ENCODE data around the gene CD164L2.
A peak's percentile ranks its signal among the peaks of the same experiment; 100 is the strongest.
"Not testable (repeated sequence)": the region's sequence is repeated elsewhere in the genome, so short reads cannot be mapped to it uniquely, and the experiment has no call there.

The CD164L2 gene

DNA sequence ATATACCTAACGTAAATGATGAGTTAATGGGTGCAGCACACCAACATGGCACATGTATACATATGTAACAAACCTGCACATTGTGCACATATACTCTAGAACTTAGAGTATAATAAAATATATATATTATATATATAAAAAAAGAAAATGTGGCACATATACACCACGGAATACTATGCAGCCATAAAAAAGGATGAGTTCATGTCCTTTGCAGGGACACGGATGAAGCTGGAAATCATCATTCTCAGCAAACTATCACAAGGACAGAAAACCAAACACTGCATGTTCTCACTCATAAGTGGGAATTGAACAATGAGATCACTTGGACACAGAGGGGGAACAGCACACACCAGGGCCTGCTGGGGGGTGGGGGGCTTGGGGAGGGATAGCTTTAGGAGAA lies 1.7 kb upstream of the CD164L2 start:
- H3K36me3 Mint-ChIP-seq; ATAC-seq (replicated peaks): not testable (repeated sequence)

GRCh38 chr1:27383661-27384060 lies 528 bp upstream of the CD164L2 start:
- peaks cover 3 to 8% of the 10 kb centered on the region in 2 donors for H3K27me3 Mint-ChIP-seq
- no peaks in the 10 kb centered on the region for H3K9me3 Mint-ChIP-seq
- peaks cover 18% of the 10 kb centered on the region in 2 donors for H3K4me1 Mint-ChIP-seq
- H3K4me3 Mint-ChIP-seq, result no peak overlapping the region
- no peak for ATAC-seq (replicated peaks)
- no peak overlapping the region for H3K27ac Mint-ChIP-seq
- DNase-seq, result no peak
- H3K36me3 Mint-ChIP-seq, result no peaks in the 10 kb centered on the region

More for the DNA sequence above, 1.7 kb upstream of the CD164L2 start:
- not testable (repeated sequence) for H3K4me3 Mint-ChIP-seq, H3K27ac Mint-ChIP-seq, DNase-seq, H3K27me3 Mint-ChIP-seq, H3K9me3 Mint-ChIP-seq
- peaks cover 19 to 20% of the 10 kb centered on the region in 2 donors for H3K4me1 Mint-ChIP-seq

DNA sequence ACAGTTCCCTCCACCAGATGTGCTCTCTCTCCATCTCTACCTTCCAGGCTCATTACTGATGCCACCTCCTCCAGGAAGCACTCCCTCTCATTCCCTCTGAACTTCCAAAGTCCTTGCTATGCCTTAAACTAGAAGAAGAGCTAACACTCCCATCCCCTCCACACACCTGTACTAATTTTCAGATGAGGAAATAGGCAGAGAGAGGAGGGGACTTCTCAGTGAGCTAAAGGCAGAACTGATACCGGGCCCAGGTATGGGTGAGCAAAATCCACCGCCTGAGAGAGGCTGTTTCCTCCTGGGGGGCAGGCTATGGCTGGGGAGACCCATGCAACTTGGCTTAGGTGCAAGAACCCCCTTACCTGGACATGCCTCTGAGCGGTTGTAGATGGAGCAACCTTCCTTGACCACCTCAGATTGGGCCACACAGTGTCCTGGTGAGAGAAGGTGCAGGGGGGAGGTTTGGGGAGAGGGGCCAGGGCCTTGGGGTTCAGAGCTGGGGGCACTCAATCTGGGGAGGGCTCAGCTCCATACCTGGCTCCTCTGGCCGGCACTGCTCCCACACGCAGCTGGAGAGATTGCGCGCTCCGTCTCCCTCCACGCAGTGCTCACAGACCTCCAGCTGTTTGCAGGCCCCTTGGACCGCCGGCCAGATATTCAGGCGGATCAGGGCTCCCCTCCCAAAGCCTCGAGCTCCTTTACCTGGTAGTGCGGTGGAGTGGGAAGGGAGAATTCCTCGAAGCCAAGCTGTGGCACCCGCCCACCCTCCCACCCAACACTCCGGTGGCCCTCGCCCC lies 967 bp downstream of the CD164L2 start:
- no peak for DNase-seq
- H3K4me1 Mint-ChIP-seq, result peaks cover 14 to 15% of the 10 kb centered on the region in 2 donors
- H3K4me3 Mint-ChIP-seq, result no peak overlapping the region
- ATAC-seq (replicated peaks), result peak; percentile 73 to 82
- H3K9me3 Mint-ChIP-seq, result no peaks in the 10 kb centered on the region
- H3K27me3 Mint-ChIP-seq, result peaks cover 0 to 8% of the 10 kb centered on the region in 2 donors
- no peaks in the 10 kb centered on the region for H3K36me3 Mint-ChIP-seq
- H3K27ac Mint-ChIP-seq, result peak overlapping the region; percentile 84

DNA sequence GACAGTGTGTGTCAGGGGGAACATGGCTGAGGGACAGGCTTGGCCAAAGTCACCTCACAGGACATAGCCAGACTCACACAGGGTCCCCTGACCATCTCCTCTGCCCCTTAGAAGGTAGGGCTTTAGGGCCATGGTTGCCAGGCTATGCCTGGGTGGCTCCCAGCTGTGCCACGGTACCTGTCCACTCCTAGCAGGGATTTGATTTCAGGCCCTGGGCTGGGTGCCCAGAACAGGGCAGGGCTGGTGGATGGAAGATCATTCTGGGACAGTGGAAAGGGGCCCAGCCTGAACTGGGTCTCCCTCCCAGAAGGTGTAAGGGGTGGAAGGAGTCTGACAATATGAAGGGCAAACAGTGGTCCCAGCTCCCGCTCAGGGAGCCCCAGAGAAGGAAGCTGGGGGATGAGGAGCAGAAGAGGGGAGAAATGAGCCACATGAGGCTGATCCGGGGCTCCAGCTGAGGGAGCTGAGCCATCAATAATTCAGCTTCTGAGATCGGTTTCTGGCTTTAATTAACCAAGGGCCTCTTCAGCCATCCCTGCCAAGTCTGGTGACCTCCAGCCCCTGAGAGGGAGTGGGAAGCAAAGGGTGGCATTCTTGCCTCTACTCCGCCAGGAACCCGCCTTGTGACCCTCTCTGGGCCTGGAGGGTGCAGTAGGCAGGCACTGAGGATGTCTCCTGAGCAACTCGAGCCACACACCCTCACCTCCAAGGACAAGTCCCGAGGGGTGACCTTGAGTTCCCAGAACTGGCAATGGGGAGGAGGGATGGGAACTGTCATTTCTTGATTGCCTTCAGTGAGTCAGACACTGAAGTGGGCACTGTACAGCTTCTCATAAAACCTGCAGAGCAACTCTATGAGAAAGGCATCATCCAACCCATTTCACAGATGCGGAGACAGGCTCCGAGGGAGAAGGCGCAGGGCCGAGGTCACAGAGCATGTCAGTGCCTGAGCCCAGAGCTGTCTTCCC lies 2.1 kb downstream of the CD164L2 start:
- Mint-ChIP-seq H3K4me1 (peaks cover 14 to 15% of the 10 kb centered on the region in 2 donors), H3K27ac (no peak overlapping the region), H3K4me3 (no peak overlapping the region), H3K27me3 (peaks cover 0 to 8% of the 10 kb centered on the region in 2 donors), H3K9me3 (no peaks in the 10 kb centered on the region), H3K36me3 (no peaks in the 10 kb centered on the region)
- DNase-seq (no peak), ATAC-seq (replicated peaks) (no peak)

DNA sequence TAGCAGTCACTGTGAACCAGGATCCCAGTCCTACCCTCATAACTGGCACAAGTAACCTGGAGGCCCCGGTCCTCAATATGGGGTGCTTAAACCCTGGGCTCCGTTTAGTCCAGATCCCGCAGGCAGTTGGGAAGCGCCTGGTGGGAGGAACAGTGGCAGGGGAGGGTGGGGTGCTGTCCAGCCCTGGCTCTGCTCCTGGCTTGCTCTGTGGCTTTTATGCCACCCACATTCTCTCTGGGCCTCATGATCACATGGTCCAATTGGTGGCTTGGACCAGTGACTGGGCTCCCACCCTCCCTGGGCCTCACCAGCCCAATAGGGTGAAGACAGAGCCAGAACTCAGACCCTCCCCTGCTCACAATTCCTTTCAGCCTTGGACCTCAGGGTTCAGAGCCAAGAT lies 2.9 kb downstream of the CD164L2 start:
- Mint-ChIP-seq H3K27me3 (peaks cover 0 to 8% of the 10 kb centered on the region in 2 donors), H3K27ac (no peak overlapping the region), H3K36me3 (no peaks in the 10 kb centered on the region), H3K9me3 (no peaks in the 10 kb centered on the region), H3K4me1 (peaks cover 14 to 18% of the 10 kb centered on the region in 2 donors), H3K4me3 (no peak overlapping the region)
- ATAC-seq (replicated peaks), result no peak
- DNase-seq, result no peak

- DNase-seq (no peak), ATAC-seq (replicated peaks) (no peak)
- H3K27me3 Mint-ChIP-seq, result peaks cover 0 to 8% of the 10 kb centered on the region in 2 donors
- no peak overlapping the region for H3K4me3 Mint-ChIP-seq
- H3K4me1 Mint-ChIP-seq, result peaks cover 14 to 18% of the 10 kb centered on the region in 2 donors
- H3K27ac Mint-ChIP-seq, result no peak overlapping the region
- H3K9me3 Mint-ChIP-seq, result no peaks in the 10 kb centered on the region
- H3K36me3 Mint-ChIP-seq, result no peaks in the 10 kb centered on the region
Observed at GRCh38 chr1:27379564-27380122, 3.5 kb downstream of the CD164L2 start.

GRCh38 chr1:27377760-27378495 lies 5.2 kb downstream of the CD164L2 start:
- no peaks in the 10 kb centered on the region for H3K9me3 Mint-ChIP-seq
- H3K27me3 Mint-ChIP-seq, result no peaks in the 10 kb centered on the region
- peaks cover 12 to 16% of the 10 kb centered on the region in 2 donors for H3K4me1 Mint-ChIP-seq
- ATAC-seq (replicated peaks), result no peak
- no peak overlapping the region for H3K4me3 Mint-ChIP-seq
- DNase-seq, result no peak
- no peaks in the 10 kb centered on the region for H3K36me3 Mint-ChIP-seq
- no peak overlapping the region for H3K27ac Mint-ChIP-seq

- DNase-seq (no peak), ATAC-seq (replicated peaks) (no peak)
- Mint-ChIP-seq H3K27ac (peak within 1 kb of the TSS; percentile 72), H3K4me3 (no peak within 1 kb of the TSS), H3K4me1 (peaks cover 15 to 32% of the 10 kb centered on the region in 2 donors), H3K9me3 (no peaks in the 10 kb centered on the region), H3K27me3 (no peaks in the 10 kb centered on the region), H3K36me3 (no peaks in the 10 kb centered on the region)
Observed at GRCh38 chr1:27374362-27375086, 8.6 kb downstream of the CD164L2 start, which contains the start of gene FCN3. FCN3 (minus strand) TSS chr1:27374824; CDS start chr1:27374818, 6 bp downstream.

DNA sequence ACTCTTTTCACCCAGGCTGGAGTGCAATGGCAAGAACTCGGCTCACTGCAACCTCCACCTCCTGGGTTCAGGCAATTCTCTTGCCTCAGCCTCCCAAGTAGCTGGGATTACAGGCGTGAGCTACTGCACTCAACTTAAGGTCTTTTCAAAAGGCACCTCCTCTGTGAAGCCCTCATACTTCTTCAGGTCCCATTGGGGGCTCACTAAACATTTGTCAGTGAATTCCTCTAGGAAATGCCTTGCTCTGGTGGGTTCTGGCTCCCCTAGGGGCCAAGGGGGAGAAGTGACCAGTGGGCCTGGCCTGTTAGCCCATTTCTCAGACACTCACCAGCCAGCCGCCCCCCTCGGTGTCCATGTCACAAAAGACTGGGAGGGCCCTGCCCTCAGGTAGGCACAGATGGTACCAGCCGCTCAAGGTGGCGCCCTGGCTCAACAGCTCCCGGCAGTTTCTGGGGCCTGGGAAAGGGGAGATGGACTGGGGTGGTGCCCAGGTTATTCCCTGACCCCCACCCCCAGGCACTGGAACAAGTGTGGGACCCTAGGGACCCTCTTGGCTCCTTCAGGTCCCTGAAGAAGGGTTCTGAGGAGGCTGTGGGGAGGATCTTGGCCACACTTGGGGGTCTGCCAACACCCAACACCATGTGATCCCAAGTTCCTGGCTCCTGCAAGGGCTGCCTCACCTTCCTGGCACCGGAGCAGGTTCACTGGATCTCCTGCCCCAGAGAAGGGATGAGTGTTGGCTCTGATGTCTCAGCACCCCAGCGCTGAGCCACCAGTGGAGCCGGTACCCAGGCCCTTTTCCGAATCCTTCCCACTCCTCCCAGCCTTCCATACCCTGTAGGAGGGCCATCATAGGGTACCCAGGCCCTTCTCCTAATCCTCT lies 10.1 kb downstream of the CD164L2 start:
- Mint-ChIP-seq H3K36me3 (no peaks in the 10 kb centered on the region), H3K4me1 (peaks cover 23 to 41% of the 10 kb centered on the region in 2 donors), H3K27me3 (no peaks in the 10 kb centered on the region), H3K9me3 (no peaks in the 10 kb centered on the region), H3K27ac (peak overlapping the region; percentile 72), H3K4me3 (no peak overlapping the region)
- DNase-seq (no peak), ATAC-seq (replicated peaks) (no peak)

DNA sequence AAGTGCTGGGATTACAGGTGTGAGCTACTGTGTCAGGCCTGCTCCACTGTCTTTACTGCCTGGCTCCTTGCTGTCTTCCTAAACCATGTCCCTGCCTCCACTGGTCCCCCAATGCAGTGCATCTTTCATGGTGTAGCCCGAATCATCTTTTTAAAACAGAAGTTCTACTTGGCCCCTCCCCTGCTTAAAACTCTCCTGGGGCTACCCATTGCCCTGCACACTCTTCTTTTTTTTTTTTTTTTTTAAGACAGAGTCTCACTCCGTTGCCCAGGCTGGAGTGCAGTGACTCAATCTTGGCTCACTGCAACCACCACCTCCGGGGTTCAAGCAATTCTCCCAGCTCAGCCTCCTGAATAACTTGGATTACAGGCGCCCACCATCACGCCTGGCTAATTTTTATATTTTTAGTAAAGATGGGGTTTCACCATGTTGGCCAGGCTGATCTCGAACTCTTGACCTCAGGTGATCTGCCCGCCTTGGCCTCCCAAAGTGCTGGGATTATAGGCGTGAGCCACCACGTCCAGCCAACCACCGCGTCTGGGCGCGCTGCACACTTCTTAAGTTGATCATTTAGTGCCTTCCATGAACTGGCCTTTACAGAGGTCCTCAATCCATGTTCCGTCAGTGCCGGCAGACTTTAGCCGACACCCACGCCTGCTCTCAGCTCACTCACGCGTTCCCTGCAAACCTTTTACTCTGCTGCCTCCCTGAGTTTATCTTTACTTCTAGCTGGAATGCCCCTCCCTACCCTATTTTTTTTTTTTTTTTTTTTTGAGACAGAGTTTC lies 10.9 kb downstream of the CD164L2 start:
- Mint-ChIP-seq H3K4me3 (no peak overlapping the region), H3K27me3 (no peaks in the 10 kb centered on the region), H3K36me3 (no peaks in the 10 kb centered on the region), H3K4me1 (peaks cover 27 to 45% of the 10 kb centered on the region in 2 donors), H3K27ac (no peak overlapping the region), H3K9me3 (no peaks in the 10 kb centered on the region)
- DNase-seq, result no peak
- no peak for ATAC-seq (replicated peaks)

DNA sequence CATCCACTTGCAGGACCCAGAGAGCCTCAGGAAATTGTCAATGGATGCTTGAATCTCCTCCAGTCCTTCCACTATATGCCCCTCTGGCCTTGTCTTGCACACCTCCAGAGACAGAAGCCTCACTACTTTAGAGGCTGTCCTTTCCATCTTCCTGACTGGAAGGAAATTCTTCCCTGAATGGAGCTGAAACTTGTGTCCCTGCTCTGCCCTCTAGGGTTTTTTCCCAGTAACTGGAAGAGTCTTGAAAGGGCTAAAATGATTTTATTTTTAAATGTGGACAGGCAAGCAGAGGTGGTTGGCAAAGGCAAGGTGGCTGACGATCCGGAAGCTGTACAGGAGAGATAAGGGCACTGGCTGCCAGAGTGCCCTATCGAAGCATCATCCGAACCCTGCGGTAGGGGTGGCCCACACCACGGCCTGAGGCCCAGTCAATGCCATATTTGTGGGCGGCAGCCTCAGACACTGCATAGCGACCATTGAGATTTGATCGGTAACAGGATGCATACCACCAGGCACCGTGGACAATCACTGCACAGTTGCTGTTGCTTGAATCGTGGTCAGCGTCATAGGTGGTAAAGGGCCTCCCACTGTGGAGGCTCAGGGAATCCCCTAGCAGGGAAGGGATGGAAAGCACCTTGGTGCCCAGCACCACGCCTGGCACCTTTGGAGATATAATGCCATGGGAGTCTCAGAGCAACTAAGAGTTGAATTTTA lies 14.1 kb downstream of the CD164L2 start:
- Mint-ChIP-seq H3K4me1 (peaks cover 45 to 70% of the 10 kb centered on the region in 2 donors), H3K27ac (peak overlapping the region; percentile 89), H3K36me3 (no peaks in the 10 kb centered on the region), H3K9me3 (no peaks in the 10 kb centered on the region), H3K4me3 (peak overlapping the region in 1 of 2 donors; percentile 17), H3K27me3 (no peaks in the 10 kb centered on the region)
- DNase-seq (no peak), ATAC-seq (replicated peaks) (peak; percentile 23 to 34)

All from stimulated activated naive B cell treated with anti-CD40 and anti-IgM and Interleukin-4, amounts not matched to agents 10 μg/mL and 1 μg/mL and 100 μg/mL, for 72 hours (primary cell).